GM21825 (cell line): ENCODE measurements around the gene IGLON5.

Source experiments
- ATAC-seq: cut with Tn5 transposase; IDR thresholded peaks from one replicate; pipeline ENCODE4 v1.9.1; 2021; ENCODE audit warnings: mild to moderate bottlenecking, moderate library complexity; ENCODE audit not compliant: unreplicated experiment

IGLON5 gene

DNA sequence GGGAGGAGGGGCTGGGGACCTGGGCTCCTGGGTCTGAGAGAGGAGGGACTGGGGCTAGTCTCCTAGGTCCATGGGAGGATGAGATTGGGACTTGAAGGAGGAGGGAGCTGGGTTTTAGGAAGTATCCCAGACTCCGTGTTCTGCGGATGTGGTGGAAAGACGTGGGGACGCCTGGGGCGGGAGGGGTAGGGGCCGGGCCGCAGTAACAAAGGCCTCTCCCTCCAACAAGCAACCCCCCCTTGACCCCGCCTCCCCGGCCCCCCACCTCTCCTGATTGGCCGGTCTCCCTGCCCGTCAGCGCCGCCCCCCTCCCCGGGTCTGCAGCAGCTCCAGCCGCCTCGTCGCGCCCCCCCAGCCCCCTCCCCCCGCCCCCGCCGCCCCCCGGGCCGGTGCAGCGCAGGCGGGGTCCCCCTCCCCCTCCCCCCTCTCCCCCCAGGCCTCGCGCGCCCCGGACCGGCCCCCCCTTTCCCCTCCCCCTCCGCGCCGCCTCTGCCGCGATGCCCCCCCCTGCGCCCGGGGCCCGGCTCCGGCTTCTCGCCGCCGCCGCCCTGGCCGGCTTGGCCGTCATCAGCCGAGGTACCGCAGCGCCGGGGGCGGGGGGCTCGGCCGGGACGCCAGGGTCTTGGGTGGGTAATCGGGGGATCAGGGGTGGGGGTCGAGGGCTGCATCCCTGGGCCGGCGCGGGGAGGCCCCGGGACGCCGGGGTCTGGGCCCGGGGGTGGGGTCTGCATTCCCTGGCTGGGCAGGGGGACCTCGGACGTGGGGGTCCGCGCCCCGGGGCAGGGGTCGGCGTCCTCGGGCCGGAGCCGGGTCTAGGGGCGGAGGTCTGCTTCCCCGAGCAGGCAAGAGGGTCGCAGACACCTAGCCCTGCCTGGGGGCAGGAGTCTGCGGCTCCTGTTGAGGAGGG is at the start of gene IGLON5:
IGLON5 (plus strand) TSS at position 294 of the 907 bp plus-strand sequence; CDS start at position 498, 204 bp downstream.
- ATAC-seq: no peak

DNA sequence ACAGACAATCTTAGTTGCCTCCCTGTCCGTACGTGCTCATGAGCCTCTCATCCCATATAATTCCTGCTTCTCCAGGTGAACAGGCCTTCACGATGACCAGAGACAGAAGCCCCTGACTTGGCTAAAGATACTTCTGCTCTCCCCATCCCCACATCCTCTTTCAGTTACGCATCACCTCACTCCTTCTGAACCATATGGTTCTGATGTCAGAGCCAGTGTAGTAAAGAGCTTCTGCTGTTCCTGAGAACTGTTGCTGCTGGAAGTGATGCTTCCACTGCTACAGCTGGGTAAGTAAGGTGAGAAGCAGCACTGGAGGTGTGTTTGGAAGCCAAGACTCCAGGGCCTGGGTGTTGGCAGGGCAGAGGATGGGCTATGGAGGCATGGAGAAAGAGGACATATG is 47.6 kb upstream of the IGLON5 start:
- no peak for ATAC-seq

DNA sequence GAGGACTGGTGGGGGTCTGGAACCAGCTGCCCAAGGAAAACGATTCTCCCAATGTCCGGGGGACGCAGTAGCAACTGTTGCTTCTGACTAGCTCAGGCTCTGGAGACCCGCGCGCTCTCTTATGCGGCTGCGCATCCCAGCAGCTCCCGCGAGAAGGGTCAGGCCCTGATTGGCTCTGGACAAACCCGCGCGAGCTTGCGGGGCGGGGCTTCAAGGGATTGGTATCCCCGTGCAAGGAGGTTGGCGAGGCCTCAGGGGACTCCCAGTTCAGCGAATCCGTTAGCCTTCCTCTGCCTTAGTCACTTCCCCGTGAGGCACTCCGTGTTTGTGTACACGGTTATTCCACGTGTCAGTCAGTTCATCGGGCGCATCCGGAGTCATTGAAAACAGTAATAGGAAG is 40.4 kb upstream of the IGLON5 start:
- ATAC-seq: no peak

DNA sequence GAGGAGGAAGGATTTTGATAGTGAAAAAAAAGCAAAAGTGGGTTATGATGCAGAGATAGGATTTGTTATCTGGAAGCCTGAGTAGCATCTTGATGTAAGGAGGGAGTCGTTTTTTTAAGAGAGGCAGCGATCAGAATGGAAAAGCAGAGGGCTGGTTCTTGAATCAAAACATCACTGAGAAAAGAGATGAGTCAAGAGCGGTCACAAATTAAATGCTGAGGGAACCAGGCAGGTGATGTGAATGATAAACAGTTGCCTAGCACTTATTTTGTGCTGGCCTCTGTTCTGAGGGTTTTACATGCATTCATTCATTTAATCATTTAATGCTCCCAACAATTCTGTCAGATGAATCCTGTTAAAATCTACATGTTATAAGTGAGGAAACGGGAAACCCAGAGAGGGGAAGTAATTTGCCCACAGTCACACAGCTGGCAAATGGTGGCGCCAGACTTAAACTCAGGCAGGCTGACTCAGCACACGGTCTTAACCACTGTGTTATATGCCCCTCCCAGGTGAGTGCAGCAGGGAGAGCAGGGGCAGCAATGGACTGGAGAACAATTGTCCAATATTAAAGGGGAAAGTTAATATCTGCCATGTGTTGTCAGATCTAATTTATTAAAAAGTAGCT is 39.1 kb upstream of the IGLON5 start:
- ATAC-seq: no peak

DNA sequence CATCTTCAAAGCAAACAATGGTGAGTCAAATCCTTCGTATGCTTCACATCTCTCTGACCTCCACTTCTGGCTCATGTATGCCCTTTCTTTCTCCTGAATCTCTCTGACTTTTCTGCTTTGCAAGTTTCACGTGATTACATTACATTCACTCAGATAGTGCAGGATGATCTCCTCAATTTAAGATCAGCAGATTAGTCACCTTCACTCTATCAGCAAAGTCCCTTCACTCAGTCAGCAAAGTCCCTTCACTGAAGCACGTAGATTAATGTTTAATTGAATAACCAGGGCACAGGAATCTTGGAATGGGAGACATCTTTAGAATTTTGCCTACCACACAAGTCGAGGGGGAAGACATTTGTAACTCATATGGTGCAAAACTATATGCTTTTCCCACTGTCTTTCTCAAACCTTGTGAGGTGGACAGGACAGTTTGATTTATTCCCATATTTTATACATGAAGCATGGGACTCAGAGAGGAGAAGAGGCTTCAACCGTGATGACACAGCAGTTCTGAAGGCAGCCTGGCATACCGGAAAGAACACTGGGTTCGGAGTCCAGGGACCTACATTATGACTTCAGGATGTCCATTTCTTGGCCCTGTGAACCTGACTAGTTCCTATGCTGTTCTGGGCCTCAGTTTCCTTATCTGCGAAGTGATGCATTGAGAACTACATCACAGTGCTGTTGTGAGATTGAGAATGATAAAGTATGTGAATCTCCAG is 37.2 kb upstream of the IGLON5 start:
- ATAC-seq: no peak

DNA sequence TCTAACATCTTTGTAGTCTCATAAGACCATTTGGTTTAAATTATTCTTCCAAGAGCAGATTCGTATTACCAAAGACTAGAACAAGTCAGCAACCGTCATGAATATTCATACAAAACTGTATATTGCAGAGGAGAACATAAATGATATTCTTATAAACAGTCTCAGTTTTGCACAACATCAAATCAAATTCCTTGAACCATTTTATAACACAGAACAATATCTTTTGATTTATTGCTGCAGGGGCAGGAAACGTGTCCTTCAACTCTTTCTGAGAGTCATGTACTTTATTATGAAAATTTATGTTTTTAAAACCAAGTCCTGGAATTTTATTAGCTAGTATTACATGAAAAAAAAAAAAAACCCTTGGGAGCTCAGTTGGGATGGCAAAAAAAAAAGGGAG is 34.3 kb upstream of the IGLON5 start:
- ATAC-seq: no peak

DNA sequence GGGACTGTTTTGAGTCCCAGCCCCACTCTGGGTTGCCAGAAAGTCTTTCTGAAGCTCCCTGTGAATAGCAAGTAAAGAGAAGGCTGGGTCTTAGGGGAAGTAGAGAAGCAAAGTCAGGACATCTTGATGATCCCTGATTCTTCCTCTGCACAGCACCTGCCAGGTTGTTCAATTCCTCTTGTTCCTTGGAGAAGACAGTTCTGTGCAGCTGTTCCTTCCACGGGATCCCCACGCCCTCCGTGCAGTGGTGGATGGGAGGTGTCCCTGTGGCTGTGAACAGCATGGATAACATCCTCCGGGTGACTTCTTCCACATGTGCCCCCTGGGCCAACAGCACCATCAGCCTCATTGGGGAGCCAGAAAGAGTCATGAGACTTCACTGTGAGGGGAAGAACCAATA is 29.1 kb upstream of the IGLON5 start:
- ATAC-seq: no peak

DNA sequence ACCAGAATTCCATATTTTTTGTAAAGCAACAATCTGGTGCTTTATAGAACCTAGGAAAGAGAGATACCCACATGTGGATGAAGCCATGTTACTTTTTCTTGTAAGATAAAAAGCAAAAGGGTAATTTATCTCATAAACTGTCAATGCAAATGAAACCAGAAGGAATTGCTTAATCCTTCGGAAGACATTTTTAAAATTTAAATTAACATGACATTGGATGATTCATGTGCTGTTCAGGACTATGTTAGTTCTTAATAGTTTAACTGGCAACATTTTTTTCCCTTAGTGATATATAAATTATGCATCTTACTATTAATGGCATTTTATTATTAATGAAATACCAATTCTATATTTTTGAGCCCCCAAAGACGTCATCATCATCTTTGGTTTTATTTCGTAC is 25.8 kb upstream of the IGLON5 start:
- ATAC-seq: no peak

DNA sequence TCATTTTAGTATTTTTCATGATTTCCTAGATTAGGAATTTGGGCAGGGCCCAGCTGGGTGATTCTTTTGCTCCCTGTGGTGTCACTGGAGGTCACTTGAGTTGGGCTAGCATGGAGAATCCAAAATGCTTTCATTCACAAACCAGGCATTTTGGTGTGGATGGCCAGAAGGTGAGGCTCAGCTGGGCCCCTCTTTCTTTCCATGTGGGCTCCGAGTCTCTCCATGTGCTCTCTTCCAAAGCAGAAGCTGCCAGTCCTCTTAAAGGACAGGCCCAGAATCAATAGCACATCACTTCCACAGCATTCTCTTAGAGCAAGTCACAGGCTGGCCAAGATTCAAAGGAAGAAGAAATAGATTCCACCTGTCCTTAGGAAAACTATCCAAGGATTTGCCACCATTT is 21.8 kb upstream of the IGLON5 start:
- no peak for ATAC-seq

DNA sequence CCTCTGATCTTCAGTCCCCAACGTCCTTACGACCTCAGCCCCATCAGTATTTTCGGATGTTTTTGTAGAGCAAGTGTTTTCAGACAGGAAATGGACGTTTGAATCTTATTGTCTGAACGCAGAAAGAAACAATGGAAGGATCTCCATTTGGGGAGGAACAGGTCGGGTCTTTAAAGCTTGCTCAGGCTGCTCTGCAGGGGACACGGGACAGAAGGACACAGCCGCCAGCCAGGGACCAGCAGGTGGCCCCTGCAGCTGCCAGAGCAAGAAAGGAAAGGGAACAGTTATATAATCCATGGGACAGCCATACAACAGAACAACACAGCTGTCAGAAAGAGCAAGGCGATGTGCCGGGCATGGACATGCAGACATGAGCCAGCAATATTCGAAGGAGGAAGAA is 18.5 kb upstream of the IGLON5 start:
- ATAC-seq: no peak

DNA sequence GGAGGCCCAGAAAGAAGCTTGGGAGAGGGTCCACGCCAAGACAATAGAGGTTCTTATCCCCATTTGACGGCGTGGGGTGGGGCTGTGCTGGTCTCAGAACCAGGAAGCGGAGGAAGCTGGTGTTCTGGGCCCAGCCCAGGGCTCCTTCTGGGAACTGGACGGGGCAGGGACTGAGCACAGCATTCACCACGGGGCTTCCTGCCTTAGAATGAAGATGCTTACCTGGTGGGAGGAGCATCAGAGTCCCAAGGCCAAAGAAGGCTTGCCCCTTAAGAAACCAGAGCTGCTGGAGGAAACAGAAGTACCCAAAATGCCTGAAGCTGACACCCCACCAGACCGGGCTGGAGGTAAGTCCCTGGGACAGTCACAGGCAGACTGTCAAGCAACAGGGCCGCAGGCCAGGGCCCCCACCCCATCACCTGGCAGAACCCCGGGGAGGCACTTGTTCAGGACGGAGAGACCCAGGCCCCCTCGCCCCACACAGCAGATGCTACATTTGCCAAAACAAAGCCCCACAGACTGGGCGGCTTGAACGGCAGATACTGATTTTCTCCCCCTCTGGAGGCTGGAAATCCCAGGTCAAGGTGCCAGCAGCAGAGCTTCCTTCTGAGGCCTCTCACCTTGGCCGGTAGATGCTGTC is 17.8 kb upstream of the IGLON5 start:
- ATAC-seq: no peak

DNA sequence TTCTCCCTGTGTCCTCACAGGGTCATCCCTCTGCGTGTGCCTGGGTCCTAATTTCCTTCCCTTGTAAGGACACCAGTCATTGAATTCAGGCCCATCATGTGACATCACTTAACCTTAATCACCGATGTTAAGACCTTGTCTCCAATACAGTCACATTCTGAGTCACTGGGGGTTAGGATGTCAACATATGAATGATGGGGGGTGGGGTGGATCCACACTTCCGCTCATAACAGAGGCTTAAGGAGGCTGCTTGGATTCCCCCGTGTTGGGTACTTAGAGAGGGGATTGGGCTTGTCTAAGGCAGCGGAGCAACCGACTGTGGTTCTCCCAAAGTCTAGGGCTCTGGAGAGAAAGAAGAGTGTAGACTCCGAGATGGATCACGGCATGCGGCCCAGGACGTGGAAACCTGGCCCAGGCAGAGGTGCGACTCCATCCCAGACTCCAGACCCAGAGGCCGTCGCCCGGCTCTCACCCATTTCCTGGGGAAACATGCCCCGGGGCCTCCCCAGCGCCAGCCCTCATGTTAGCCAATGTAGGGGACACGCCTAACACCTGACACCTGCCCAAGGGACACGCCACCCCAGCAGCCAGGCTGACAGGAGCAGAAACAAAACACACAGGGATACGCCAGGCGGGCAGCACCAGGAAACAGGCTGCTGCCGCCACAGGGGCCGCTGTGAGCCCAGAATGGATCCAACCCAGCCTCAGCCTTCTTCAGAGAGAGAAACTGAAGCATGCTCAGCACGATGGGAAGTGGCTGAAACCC is 17.1 kb upstream of the IGLON5 start:
- no peak for ATAC-seq

DNA sequence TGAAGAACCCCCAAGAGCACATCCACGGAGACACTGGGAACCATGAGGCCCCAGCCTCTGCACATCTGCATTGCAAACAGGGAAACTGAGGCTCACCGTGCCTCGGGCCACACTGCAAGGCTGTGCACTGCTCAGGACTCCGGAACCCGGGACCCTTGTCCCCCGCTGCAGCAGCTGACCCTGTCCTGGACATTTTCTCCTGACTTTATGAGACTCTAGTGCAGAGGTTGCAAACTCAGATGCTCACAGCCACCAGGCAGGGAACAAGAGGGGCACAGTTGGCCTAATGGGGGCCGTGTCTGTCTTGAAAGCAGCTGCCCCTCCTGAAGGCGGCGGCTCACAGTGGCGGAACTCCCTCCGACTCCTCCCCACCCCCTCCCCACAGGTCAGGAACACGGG is 16.5 kb upstream of the IGLON5 start:
- ATAC-seq: no peak

DNA sequence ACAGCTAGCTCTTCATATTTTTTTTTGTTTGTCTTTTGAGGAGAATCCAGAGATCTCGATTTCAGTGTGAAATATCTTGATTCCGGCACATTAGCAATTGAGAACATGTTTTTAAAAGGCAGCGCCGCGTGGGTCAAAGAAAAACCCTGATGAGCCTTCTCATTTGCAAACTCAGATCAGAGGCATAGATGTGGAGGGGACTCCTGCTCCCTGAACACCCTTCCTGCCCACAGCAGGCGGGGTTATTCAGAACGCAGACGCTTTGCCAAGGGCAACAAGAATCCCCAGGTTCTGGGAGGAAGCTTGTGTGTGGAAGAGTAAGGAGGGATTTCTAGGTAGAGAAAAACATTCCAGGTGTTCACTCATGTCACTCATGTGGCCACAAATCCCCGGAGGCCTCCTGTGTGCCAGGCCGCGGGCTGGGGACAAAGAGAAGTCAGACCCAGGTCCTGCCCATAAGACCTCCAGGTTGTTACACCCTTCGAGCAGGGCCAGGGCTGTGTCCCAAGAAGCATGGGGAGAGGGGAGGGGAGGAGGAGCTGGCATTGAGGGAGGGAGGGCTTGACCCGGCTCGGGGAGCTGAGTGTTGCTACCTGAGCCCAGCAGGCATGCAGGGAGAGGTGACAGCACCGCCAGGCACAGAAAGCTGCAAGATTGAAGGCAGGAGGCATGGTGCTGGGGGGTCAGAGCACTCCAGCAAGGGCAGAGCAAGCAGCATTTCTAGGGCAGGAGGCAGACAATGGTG is 15.9 kb upstream of the IGLON5 start:
- no peak for ATAC-seq

DNA sequence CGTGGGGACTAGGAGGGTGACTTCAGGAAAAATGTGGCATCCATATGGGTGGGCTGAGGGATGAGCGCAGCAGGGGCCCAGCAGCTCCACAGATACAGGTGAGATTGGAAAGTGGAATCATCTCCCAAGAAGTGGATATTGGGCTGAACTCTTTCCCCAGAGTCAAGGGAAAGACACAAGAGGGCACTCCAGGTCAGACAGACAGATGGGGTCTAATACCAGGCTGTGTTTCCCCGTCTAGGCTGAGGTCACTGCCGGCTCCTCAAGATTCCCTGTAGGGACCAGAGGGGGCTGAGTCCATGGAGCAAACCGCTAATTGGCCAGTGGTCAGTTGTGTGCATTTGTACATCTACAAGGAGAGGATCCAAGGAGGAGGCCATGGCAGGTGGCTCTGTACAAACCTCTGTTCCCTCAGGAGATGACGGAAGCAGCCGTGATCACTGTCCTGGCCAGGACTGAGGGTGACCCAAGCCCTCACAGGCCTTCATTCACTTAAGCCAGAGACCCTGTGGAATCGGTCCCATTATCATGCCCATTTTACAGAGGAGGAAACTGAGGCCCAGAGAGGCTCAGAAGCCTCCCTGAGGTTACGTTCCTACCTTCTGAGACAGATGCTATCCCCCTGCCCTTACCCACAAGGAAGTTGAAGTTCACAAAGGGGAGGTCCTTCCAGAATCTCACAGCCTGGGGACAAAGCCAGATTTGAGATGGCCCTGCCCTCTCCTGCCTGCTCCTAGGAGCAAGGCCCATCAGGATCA is 14.9 kb upstream of the IGLON5 start:
- no peak for ATAC-seq

DNA sequence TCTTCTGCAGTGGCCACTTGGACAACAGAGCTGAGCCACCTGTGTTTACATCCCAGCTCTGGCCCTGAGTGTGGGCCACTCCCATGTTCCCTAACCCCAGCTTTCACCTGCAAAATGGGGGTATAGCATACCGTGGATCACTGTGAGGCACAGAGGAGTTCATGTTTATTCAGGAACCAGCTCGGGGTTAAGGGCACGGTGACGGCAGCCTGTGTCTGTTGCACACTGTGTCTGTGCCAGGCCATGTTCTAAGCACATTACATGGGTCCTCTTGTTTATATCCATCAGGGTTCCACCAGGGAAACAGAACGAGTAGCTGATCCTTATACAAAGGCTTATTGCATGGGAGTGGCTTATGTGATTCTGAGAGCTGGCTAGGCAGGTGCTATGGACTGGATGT is 14.0 kb upstream of the IGLON5 start:
- no peak for ATAC-seq

DNA sequence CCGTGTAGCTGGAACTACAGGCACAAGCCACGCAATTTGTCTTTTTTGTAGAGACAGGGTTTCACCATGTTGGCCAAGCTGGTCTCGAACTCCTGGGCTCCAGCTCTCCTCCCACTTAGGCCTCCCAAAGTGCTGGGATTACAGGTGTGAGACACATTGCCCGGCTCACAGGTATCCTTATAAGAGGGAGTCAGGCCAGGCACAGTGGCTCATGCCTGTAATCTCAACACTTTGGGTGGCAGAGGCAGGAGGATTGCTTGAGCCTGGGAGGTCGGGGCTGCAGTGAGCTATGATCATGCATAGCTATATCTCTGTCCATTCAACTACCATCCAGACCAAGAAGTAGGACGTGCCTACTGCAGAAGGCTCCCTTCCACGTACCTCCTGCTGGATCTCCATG is 10.2 kb upstream of the IGLON5 start:
- ATAC-seq: no peak

DNA sequence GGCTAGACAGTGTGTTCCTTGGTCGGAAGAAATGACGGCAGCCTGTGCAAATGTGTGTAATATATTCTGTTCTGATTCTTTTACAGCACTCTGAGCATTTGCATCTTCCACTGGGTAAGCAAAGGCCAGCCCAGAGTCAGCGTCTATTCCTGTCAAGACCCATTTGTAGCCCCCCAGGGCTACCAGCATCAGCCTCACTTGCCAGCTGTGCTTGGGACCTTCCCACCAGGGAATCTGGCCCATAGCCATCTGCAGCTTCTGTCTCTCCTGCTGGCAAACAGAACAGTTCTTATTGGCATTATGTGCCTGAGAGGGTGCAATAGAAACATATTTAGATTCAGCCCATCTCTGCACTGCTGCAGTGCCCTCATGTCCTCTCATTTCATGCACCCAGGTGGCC is 6.0 kb upstream of the IGLON5 start:
- no peak for ATAC-seq

DNA sequence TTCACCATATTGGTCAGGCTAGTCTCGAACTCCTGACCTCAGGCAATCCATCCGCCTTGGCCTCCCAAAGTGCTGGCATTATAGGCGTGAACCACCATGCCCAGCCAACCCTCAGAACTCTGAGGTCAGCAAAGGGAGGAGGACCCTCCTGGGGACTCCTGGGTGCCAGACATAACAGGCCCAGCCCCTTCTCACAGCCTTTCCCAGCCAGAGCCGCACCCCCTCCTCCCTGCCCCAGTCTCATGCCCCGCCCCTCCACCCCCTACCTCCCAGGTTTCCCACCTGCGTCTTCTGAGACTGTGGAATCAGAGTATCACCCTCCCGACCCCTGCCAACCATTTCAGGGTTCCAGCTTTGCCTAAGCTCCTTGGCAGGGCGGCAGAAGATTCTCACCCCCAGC is 5.2 kb downstream of the IGLON5 start:
- no peak for ATAC-seq
